SHP77 treated with DMSO at 0.1 percent for 48 hours (cell line): ENCODE results near the gene TTC34.
"Not testable (repeated sequence)": the region's sequence is repeated elsewhere in the genome, so short reads cannot be mapped to it uniquely, and the experiment has no call there.

Source experiments
- DNase-seq: peaks from one replicate; lab custom pipeline; 2025; lab: John Stamatoyannopoulos, UW

The TTC34 gene

DNA sequence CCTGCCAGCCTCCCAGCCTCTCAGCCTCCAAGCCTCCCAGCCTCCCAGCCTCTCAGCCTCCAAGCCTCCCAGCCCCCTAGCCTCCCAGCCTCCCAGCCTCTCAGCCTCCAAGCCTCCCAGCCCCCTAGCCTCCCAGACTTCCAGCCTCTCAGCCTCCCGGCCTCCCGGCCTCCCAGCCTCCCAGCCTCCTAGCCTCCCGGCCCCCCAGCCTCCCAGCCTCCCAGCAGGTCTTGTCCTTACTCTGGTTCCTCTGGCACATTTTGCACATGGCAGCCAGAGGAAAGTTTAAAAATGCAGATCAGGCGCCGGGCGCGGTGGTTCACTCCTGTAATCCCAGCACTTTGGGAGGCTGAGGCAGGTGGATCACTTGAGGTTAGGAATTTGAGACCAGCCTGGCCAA is 2.5 kb downstream of the TTC34 start:
- not testable (repeated sequence) for DNase-seq

- no peak for DNase-seq
Measured at GRCh38 chr1:2797741-2798016, 3.8 kb downstream of the TTC34 start.

- no peak for DNase-seq
Measured at GRCh38 chr1:2796890-2797740, 4.4 kb downstream of the TTC34 start.

DNA sequence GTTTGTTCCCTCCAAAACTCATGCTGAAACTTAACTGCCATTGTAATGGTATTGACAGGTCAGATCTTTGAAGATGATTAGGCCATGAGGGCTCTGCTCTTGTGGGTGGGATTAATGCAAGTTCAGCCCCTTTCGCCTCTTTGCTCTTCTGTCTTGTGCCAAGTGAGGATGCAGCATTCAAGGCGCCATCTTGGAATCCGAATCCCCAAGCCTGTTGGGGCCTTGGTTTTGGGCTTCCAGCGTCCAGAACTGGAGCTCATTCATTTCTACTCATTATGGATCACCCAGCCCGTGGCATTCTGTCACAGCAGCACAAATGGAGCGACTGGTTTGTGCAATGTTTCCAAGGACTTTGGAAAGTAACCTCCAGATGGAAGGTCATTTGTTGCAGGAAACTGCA is 5.6 kb downstream of the TTC34 start:
- no peak for DNase-seq

DNA sequence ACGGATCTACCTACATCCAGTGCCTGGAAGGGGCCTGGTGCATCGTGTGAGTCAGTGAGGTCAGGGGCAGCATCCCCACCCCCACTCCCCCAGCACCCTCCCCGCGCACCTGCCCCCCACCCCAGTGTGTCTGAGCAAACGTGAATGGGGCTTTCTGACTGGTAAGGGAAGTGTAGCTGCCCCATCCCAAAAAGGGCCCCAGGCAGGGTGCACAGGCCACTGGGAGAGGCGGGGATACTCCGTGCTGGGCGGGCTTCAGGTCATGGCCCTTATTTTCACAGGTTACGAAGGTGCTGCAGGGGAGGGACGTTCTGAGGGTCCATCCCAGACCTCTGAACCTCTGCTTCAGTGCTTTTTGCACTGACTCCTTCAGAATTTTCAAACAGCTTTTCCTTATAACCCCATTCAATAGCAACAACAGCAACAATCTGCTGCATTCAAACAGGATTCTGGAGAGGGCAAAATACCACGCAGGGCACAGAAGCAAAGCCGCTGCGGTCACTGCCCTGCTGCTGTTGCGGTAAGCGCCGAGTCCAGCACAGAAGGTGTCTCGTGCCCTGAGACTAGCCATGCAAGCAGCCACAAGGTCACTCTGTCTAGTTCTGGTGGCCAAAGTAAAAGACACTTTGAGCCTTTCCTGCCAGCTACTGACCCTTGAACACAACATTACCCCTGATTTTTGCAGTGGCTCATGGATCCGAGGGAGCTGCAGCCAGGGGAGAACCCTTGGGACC is 10.3 kb downstream of the TTC34 start:
- no peak for DNase-seq

- no peak for DNase-seq
Measured at GRCh38 chr1:2789986-2790581, 11.4 kb downstream of the TTC34 start.

- no peak for DNase-seq
Measured at GRCh38 chr1:2789164-2789985, 12.1 kb downstream of the TTC34 start.

DNA sequence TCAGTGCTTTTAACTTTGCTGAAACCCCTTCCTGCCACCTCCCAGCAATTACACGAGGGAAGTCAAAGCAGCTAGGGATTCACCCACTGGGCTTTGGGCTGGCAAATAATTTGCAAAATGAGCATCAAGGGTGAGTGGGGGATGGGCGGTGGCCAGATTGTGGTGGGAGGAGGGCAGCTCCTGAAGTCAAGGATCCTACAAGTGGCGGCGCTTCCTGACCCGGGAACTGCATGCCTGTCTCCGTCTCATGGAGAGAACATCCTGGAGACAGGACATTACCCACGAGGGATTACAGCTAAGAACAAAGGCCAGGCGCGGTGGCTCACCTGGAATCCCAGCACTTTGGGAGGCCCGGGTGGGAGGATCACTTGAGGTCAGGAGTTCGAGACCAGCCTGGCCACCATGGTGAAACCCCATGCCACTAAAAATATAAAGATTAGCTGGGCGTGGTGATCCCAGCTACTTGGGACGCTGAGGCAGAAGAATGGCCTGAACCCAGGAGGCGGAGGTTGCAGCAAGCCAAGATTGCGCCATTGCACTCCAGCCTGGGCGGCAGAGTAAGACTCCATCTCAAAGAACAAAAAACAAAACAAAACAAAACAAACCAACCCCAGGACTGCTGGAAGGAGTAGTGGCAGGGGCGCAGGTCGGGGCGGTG is 12.9 kb downstream of the TTC34 start:
- no peak for DNase-seq

GRCh38 chr1:2787163-2787911 is 14.2 kb downstream of the TTC34 start:
- DNase-seq: no peak

DNA sequence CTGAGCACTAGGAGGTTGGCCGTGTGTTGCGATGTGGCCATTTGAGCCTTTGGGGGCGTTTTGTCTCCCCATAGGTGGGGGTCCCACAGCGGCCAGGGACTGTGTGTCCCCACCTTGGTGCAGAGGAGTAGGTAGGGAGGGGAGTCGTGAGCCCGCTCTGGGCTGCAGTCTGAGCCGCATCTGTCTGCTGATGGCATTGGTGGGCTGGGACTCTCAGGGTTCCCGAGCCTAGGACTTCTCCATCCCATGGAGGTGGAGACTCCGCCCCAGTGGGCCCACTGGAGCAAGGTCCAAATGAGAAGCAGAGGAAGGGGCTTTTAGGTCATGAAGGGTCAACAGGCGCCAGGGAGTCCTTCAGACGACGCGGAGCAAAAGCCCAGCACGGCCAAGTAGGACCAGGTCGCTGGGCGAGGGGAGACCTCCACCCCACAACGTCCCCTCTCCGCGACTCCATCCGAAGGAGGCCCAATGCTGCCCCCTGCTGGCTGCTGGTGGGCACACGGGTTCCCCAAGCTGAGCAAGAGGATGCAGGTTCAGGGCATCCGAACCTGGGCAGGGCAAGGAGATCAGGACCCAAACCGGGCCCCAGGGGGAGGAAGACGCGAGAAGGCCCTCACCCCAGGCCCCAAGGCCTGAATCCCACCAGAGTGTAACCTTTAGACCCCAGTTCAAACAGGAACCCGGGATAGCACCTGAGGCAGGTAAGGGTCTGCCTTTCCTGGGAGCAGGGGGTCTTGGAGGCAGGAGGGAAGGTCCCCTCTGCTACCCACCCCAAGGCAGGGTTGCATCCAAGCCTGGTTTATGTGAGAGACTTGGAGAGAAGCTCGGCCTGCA is 14.9 kb downstream of the TTC34 start:
- DNase-seq: no peak

DNA sequence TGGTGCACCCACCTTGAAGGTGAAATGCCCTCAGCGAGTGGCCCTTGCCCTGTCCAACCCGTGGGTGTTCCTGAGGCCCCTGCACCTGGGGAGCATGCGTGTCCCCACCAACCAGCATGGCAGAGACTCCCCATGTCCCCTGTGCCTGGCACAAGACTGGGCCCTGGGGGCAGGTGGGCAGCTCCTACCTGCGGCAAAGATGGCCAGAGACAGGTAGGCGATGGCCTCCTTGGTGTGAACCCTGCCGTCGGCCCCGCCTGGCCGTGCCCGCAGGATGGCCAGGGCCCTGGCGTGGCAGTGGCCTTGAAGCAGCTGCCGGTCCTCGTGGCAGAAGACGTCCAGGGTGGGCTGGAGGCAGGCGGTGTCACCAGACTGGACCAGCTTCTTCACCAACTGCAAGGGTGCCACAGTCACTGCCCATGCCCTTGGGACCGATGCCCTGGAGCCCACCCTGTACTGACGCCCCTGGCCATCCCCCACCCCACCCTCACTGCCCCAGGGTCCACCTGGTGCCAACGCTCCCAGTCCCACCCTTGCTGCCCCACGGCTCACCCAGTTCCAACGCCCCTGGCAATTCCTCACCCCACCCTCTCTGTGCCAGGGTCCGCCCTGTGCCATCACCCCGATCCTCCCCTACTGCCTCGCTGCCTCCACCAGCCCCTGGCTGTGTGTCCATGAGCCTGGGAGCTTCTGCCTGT is 15.7 kb downstream of the TTC34 start:
- no peak for DNase-seq

DNA sequence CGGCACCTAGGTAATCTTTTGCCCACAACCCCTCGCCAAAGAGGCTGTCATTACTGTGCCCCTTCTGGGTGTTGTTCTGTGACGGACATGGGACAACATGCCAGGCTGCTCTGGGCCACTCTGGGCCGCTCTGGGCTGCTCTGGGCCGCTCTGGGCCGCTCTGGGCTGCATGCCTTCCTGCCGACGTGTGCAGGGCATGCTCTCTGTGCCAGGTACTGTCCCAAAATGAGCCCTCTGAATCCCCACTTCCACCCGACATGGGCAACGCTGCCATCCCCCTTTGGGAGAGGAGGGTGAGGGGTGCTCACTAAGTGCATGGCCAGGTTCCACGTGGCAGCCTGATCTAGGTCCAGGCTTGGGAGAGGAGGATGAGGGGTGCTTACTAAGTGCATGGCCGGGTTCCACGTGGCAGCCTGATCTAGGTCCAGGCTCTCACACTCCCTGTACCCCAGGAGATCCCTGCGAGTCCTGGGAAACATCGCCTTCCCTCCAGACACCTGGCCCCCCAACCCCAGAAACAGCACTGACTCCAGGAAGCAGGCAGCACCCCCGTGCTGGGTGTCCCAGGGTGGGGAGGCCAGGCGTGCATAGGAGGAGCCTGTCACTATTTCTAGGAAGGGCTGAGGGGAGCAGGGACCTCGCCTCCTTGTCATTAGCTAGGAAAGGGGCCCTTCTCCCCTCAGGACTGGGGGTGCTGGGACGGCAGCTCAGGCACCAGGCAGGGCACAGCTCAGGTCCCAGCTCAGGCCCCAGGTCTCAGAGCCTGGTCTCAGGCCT is 16.5 kb downstream of the TTC34 start:
- DNase-seq: no peak

DNA sequence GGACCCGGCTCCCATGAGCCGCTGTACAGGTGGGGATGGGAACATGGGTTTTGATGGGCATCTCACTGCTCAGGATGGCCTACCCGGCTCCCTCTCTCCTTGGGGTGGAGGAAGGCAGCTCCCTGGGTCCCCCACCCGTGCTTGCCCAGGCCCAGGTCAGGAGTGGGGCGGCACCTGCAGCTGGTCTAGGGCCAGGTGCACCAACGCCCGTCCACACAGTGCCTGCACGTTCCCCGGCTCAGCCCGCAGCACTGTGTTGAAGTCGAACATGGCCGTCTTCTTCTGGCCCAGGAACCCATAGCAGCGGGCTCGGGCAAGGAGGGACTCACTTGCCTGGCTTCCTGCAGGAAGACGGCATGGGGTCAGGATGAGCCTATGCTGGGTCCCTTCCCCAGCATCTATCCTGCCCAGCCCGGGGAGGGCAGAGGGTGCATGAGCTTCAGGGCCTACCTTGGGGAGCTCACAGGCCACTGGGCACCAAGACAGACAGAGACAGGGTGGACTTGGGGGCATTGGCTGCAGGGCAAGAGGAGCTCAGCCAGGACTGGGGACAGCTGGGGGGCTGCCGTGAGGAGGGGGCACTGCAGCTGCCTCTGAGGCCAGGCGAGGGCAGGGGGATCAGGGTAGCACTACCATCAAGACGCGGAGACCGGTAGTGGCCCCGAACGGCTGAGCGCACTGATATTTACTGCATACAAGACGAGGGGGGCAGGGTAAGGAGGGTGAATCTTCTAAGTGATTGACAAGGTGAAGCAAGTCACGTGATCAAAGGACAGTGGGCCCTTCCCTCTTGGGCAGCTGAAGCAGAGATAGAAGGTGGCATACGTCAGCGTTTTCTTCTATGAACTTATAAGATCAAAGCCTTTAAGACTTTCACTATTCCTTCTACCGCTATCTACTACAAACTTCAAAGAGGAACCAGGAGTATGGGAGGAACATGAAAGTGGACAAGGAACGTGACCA is 17.8 kb downstream of the TTC34 start:
- no peak for DNase-seq

GRCh38 chr1:2783069-2783434 is 18.4 kb downstream of the TTC34 start:
- DNase-seq: no peak

- no peak for DNase-seq
Measured at GRCh38 chr1:2781627-2782026, 19.9 kb downstream of the TTC34 start.

- DNase-seq: no peak
Measured at GRCh38 chr1:2778220-2778592, 23.3 kb downstream of the TTC34 start.

DNA sequence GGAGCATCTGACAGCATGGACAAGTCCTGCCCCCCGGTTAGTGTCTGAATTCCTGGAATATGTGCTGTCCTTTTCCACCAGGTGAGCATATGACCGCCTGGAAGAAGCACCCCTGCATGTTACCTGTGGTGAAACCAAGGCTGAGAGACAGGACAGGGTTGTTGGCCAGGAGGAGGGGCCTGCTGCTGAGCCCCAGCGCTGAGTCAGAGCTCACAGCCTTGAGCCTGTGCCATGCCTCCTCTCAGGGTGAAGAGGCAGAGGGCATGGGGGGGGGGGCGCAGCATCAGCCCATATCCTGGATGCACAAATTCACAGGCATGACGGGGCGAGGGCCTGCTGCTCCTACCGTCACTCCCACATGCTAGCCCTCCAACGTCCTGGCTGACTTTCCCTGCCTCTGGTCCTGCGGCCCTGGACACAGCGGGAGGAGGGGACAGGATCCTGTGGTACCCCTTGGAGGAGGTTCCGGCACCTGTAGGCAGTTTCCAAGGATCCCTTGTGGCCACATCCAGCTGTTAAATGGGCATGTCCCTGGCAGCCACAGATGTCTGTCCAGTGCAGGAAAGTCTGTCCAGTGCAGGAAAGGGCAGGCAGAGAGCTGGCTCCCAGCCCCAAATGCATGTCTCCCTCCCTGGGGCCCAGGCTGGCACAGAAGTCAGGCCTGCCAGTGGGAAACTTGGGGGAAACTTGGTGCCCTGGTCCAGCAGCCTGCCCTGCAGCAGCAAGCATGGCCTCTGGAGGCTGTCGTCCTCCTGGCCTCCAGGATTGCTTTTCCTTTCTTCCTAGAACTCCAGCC is 23.9 kb downstream of the TTC34 start:
- DNase-seq: no peak
